GM23338 (cell line): ENCODE measurements around the gene BTK.
A peak's percentile ranks its signal among the peaks of the same experiment; 100 is the strongest.

ENCODE experiments used
- CREB1 ChIP-seq: fragments of 250-450 bp; sonication (Bioruptor Pico); IDR thresholded peaks from 2 replicates; pipeline ENCODE4 v1.5.0; 2020; ENCODE audit warnings: low read depth, mild to moderate bottlenecking, moderate library complexity
- CTCF ChIP-seq, 2 experiments: fragments of 200-600 bp in 1 of 2; sonication (generic) in 1 of 2; conservative IDR thresholded peaks; 2 replicates each; pipeline versions ENCODE4 v1.5.1 to v1.6.1; 2016 to 2017; ENCODE audit warnings: antibody characterized with exemption in 2 of 2, low read depth in 2 of 2, mild to moderate bottlenecking in 2 of 2, moderate library complexity in 1 of 2
- ETS1 ChIP-seq: IDR thresholded peaks from 2 replicates; pipeline ENCODE4 v1.6.1; 2016; ENCODE audit warnings: antibody characterized with exemption
- EZH2 ChIP-seq: fragments of 200-600 bp; sonication (generic); IDR thresholded peaks from one replicate; pipeline ENCODE4 v1.8.0; 2017; ENCODE audit warnings: antibody characterized with exemption, mild to moderate bottlenecking, low read depth; ENCODE audit not compliant: unreplicated experiment
- EZH2phosphoT487 ChIP-seq: fragments of 200-600 bp; sonication (generic); IDR thresholded peaks from one replicate; pipeline ENCODE4 v1.8.1; 2018; ENCODE audit warnings: antibody characterized with exemption; ENCODE audit not compliant: unreplicated experiment
- JUNB ChIP-seq: IDR thresholded peaks from one replicate; pipeline ENCODE4 v1.6.1; 2016; ENCODE audit warnings: antibody characterized with exemption; ENCODE audit not compliant: unreplicated experiment
- NANOG ChIP-seq: IDR thresholded peaks from 2 replicates; pipeline ENCODE4 v1.6.1; 2016; ENCODE audit warnings: antibody characterized with exemption, borderline replicate concordance
- POLR2AphosphoS5 ChIP-seq: IDR thresholded peaks from 2 replicates; pipeline ENCODE4 v1.6.1; 2016; ENCODE audit warnings: antibody characterized with exemption, low read depth
- REST ChIP-seq: IDR thresholded peaks from one replicate; pipeline ENCODE4 v1.6.1; 2018; ENCODE audit warnings: antibody characterized with exemption; ENCODE audit not compliant: unreplicated experiment
- ZNF331 ChIP-seq: fragments of 250-450 bp; sonication (Bioruptor Pico); IDR thresholded peaks from 2 replicates; pipeline ENCODE4 v1.5.0; 2020; ENCODE audit warnings: low read depth, mild to moderate bottlenecking, moderate library complexity

GRCh38 chrX:101390664-101391525 is 4.9 kb upstream of the BTK start, which contains the start of gene RPL36A:
- no peak for TF ChIP-seq NANOG
- peak; percentile 51 to 67 for TF ChIP-seq CTCF (conservative IDR thresholded peaks at IDR 0.05; ENCODE audit: low read depth in 2 of 2)
- TF ChIP-seq POLR2AphosphoS5, result peak; percentile 67
- no peak for TF ChIP-seq EZH2
- TF ChIP-seq ETS1, result peak; percentile 46; the same call in 1 of the 2 replicates
- TF ChIP-seq REST, result no peak
- no peak for TF ChIP-seq JUNB
- no peak for TF ChIP-seq ZNF331 (CRISPR knock-in tag)
- TF ChIP-seq CREB1 (CRISPR knock-in tag), result no peak
- TF ChIP-seq EZH2phosphoT487, result no peak
